C4-2B (cell line): ENCODE results near the gene PPP2R2C.

Source experiments
- H3K27ac ChIP-seq: fragments of 450-650 bp; 2 replicates; pipeline ENCODE4 v1.5.1; 2017
- ZFX ChIP-seq: fragments of 450-650 bp; IDR thresholded peaks from 2 replicates; pipeline ENCODE4 v1.6.1; 2017
- TF ChIP-seq, protein P1 (sequence below): fragments of 450-650 bp; conservative IDR thresholded peaks from 2 replicates; pipeline ENCODE4 v1.5.1; 2017; ENCODE audit warnings: mild to moderate bottlenecking

PPP2R2C gene

DNA sequence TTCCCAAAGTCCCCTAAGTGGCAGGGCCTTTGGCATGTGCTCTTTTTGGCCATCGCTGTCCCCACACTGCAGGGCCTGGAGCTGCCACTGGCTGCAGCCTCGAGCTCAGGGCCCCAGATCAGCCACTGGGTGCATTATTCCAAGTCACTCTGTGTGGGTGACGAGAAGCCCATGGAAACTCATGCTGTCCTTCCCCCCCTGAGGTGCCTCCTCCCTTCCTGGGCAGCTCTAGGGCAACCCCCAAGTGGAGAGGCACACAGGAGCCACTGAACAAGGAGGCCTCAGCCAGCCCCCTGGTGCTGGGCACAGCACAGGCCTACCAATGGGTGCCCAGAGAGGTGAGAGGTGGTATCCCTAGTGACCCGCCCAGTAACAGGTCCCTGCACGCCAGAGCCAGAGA lies 84.5 kb downstream of the PPP2R2C start:
- H3K27ac ChIP-seq, result no peak overlapping the region
- no peak for TF ChIP-seq ZFX
- TF ChIP-seq, protein P1, sequence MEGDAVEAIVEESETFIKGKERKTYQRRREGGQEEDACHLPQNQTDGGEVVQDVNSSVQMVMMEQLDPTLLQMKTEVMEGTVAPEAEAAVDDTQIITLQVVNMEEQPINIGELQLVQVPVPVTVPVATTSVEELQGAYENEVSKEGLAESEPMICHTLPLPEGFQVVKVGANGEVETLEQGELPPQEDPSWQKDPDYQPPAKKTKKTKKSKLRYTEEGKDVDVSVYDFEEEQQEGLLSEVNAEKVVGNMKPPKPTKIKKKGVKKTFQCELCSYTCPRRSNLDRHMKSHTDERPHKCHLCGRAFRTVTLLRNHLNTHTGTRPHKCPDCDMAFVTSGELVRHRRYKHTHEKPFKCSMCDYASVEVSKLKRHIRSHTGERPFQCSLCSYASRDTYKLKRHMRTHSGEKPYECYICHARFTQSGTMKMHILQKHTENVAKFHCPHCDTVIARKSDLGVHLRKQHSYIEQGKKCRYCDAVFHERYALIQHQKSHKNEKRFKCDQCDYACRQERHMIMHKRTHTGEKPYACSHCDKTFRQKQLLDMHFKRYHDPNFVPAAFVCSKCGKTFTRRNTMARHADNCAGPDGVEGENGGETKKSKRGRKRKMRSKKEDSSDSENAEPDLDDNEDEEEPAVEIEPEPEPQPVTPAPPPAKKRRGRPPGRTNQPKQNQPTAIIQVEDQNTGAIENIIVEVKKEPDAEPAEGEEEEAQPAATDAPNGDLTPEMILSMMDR, result no peak

DNA sequence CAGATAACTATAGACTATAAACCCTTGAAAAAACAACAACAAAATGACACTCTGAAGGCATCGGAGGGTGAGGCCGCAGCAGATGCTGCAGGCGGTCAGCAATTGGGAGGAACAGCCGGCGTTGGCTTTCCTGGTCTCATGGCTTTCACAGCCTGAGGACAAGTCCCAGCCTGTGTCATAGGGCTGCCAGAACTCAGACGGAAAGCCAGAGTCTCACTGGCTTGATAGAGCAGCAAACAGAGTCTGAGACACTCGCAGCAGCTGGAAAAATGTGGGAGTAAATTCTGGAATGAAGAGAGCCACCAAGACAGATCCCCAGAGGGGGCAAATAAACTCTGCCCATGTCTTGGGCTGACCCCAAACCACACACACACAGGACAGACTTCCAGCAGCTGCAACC lies 86.3 kb downstream of the PPP2R2C start:
- TF ChIP-seq, protein P1, result no peak
- no peak for TF ChIP-seq ZFX
- no peak overlapping the region for H3K27ac ChIP-seq

DNA sequence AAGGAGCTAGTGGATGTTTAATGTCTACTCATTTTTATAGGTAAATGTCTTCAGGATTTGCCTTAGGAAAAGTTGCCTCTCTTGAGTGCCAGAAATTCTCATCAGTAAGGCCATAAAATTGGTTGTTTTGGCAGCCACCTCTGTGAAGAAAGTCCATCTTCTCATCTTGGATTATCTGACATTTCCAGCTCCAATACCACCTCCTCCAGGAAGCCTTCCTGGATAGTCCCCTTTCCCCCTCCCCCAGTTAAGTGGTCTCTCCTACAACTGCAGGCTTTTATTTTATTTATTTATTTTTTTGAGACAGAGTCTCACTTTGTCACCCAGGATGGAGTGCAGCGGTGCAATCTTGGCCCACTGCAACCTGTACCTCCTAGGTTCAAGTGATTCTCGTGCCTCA lies 87.1 kb downstream of the PPP2R2C start:
- TF ChIP-seq, protein P1, result no peak
- no peak overlapping the region for H3K27ac ChIP-seq

DNA sequence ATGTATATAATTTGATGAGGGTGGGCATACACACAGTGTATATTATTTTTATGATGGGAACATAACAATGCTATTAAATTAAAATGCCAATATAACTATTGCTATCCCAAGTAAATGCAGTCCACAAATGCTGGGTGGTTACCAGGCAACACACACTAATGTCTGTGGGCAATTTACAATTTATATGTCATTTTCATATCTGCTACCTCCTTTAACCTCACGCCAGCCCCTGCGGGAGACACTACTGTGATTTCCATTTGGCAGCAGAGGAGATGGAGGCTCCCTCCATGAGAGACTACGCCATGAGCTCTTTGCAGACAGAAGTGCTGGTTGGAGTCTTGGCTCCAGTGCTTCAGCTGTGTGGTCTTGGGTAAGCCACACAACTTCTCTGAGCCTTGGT lies 87.9 kb downstream of the PPP2R2C start:
- H3K27ac ChIP-seq, result no peak overlapping the region
- TF ChIP-seq, protein P1, result no peak
- TF ChIP-seq ZFX, result no peak

DNA sequence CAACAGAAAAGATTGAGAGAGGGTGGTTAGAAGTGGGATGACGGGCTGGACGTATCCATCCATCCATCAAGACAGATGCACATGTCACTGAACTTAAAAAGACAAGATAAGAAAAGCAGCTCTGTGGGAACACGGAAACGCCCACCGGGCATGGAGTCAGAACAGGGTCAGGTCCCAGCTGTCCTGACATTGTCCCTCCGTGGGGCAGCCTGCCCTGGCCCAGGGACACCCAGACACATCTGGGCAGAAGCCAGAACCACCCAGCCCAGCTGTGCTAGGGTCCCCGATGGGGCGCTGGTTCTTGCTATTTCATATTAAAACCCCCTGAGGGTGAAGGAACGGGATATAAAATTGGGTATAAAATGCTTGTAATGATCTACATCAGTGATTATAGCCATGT lies 88.5 kb downstream of the PPP2R2C start:
- no peak overlapping the region for H3K27ac ChIP-seq
- TF ChIP-seq ZFX, result no peak
- TF ChIP-seq, protein P1, result no peak

DNA sequence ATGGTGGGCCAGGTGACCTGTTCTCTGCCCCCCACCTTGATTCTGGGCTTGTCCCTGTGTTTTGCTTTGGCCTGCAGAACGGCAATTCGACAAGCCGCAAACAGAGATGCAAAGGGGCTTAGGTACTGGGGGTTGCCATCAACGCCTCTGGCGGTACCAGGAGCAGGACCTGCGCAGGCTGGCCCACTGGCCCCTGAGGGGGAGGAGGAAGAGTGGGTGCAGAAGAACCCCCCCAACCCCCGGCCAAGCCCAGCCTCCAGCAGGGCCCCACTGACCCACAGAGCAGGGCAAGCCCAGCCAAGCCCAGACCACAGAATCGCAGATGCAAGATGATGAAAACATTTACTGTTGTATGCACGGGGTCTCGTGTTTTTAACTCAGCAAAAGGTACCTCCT lies 89.4 kb downstream of the PPP2R2C start:
- no peak overlapping the region for H3K27ac ChIP-seq
- no peak for TF ChIP-seq ZFX
- TF ChIP-seq, protein P1, result no peak

DNA sequence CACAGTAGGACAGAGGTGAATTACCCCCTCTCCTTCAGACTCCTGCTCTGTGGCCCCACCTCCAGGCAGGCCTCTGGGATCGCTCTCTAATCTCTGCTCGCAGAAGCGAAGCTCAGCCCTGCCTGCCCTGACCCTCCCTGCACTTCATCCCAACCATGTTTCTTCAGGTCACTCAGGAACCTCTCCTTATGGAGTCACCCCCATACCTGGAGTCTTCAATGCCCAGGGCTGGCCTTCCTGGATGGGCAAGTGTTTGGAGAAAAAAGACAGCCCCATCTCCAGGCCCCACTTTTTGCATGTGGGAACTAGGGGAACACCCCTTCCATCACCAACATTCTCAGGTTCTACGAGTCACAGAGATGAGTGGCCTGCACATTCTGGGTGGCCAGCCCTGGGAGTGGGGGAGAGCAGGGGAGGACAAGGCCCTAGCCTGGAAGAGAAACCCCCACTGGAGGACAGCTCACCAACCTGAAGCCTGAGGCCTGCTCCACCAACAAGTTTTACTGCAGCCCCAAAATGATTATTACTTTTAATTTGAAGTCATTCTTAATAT lies 90.8 kb downstream of the PPP2R2C start:
- no peak for TF ChIP-seq ZFX
- TF ChIP-seq, protein P1, result no peak

More for the DNA sequence above, 90.8 kb downstream of the PPP2R2C start:
- no peak overlapping the region for H3K27ac ChIP-seq
